Choroid plexus epithelial cell (primary cell): ENCODE measurements around the gene TCF15.
"Not testable (repeated sequence)": the region's sequence is repeated elsewhere in the genome, so short reads cannot be mapped to it uniquely, and the experiment has no call there.

Experiments
- DNase-seq: peaks from one replicate; pipeline ENCODE4 v3.0.0-alpha.2; 2010; ENCODE audit warnings: low read depth
- H3K4me3 ChIP-seq: 2 replicates; pipeline ENCODE4 v1.5.1; 2011; ENCODE audit warnings: low read depth, mild to moderate bottlenecking, control low read depth, low read length, moderate library complexity
- CTCF ChIP-seq: conservative IDR thresholded peaks from 2 replicates; pipeline ENCODE4 v1.5.1; 2011; ENCODE audit warnings: low read depth, mild to moderate bottlenecking, control low read depth, inconsistent platforms, low read length, moderate library complexity

The TCF15 gene

GRCh38 chr20:646868-647233 lies 36.7 kb upstream of the TCF15 start:
- DNase-seq: no peak
- H3K4me3 ChIP-seq: no peak overlapping the region
- no peak for TF ChIP-seq CTCF

GRCh38 chr20:646107-646867 lies 36.2 kb upstream of the TCF15 start:
- no peak for TF ChIP-seq CTCF
- DNase-seq: no peak
- no peak overlapping the region for H3K4me3 ChIP-seq

- TF ChIP-seq CTCF: peak; percentile 96
- DNase-seq: peak; percentile 78
- H3K4me3 ChIP-seq: no peak overlapping the region
Measured at GRCh38 chr20:645318-646106, 35.4 kb upstream of the TCF15 start.

- H3K4me3 ChIP-seq: no peak overlapping the region
- no peak for TF ChIP-seq CTCF
- DNase-seq: no peak
Measured at GRCh38 chr20:644692-645317, 34.7 kb upstream of the TCF15 start.

- H3K4me3 ChIP-seq: peak overlapping the region; percentile 37
- TF ChIP-seq CTCF: no peak
- no peak for DNase-seq
Measured at GRCh38 chr20:642398-643174, 32.5 kb upstream of the TCF15 start.

- not testable (repeated sequence) for DNase-seq, H3K4me3 ChIP-seq
Measured at GRCh38 chr20:642013-642397, 31.9 kb upstream of the TCF15 start.

- no peak for DNase-seq
- no peak overlapping the region for H3K4me3 ChIP-seq
Measured at GRCh38 chr20:641516-641875, 31.4 kb upstream of the TCF15 start.

More at GRCh38 chr20:641516-641875, 31.4 kb upstream of the TCF15 start:
- TF ChIP-seq CTCF: no peak
